WTC11 (cell line): ENCODE measurements around the gene SEZ6L2. TPM values are rescaled to one million over a fixed set of nuclear protein-coding genes. Genes with fewer than 3 reads are reported as not detected.

Experiments
- ARID4B ChIP-seq: sonication (generic); formaldehyde crosslinking; IDR thresholded peaks from 2 replicates; pipeline ENCODE4 v1.8.0; 2023; ENCODE audit warnings: missing genetic modification reagents, mild to moderate bottlenecking, borderline replicate concordance
- ATF1 ChIP-seq: sonication (generic); formaldehyde crosslinking; IDR thresholded peaks from 2 replicates; pipeline ENCODE4 v1.8.1; 2023; ENCODE audit warnings: mild to moderate bottlenecking, moderate library complexity, missing genetic modification reagents
- CDX4 ChIP-seq: fragments of 250-450 bp; sonication (Bioruptor Pico); IDR thresholded peaks from 2 replicates; pipeline ENCODE4 v1.9.0; 2021; ENCODE audit warnings: moderate library complexity, mild to moderate bottlenecking, inconsistent platforms, borderline replicate concordance
- E2F1 ChIP-seq: sonication (generic); formaldehyde crosslinking; IDR thresholded peaks from 2 replicates; pipeline ENCODE4 v1.8.0; 2022; ENCODE audit warnings: mild to moderate bottlenecking, missing genetic modification reagents
- ESRRA ChIP-seq: sonication (generic); formaldehyde crosslinking; IDR thresholded peaks from 2 replicates; pipeline ENCODE4 v1.8.1; 2022; ENCODE audit warnings: mild to moderate bottlenecking, missing genetic modification reagents, borderline replicate concordance
- ETV6 ChIP-seq: sonication (generic); formaldehyde crosslinking; IDR thresholded peaks from 2 replicates; pipeline ENCODE4 v1.8.1; 2022; ENCODE audit warnings: mild to moderate bottlenecking, missing genetic modification reagents
- HMGXB4 ChIP-seq: sonication (generic); formaldehyde crosslinking; IDR thresholded peaks from 2 replicates; pipeline ENCODE4 v1.8.1; 2023; ENCODE audit warnings: mild to moderate bottlenecking, moderate library complexity, missing genetic modification reagents
- IRF1 ChIP-seq: sonication (generic); formaldehyde crosslinking; IDR thresholded peaks from 2 replicates; pipeline ENCODE4 v1.8.0; 2023; ENCODE audit warnings: missing genetic modification reagents
- JUN ChIP-seq: sonication (generic); formaldehyde crosslinking; IDR thresholded peaks from 2 replicates; pipeline ENCODE4 v1.8.0; 2023; ENCODE audit warnings: mild to moderate bottlenecking, missing genetic modification reagents
- MAX ChIP-seq: sonication (generic); formaldehyde crosslinking; IDR thresholded peaks from 2 replicates; pipeline ENCODE4 v1.8.0; 2022; ENCODE audit warnings: mild to moderate bottlenecking, missing genetic modification reagents
- MYBL2 ChIP-seq: sonication (generic); formaldehyde crosslinking; IDR thresholded peaks from 2 replicates; pipeline ENCODE4 v1.8.1; 2023; ENCODE audit warnings: mild to moderate bottlenecking, moderate library complexity, missing genetic modification reagents
- NFE2L1 ChIP-seq: sonication (generic); formaldehyde crosslinking; IDR thresholded peaks from 2 replicates; pipeline ENCODE4 v1.8.1; 2023; ENCODE audit warnings: missing genetic modification reagents
- NFYB ChIP-seq: sonication (generic); formaldehyde crosslinking; conservative IDR thresholded peaks from 2 replicates; pipeline ENCODE4 v1.8.0; 2022; ENCODE audit warnings: low read depth, missing genetic modification reagents
- NR2C2 ChIP-seq: sonication (generic); formaldehyde crosslinking; IDR thresholded peaks from 2 replicates; pipeline ENCODE4 v1.8.0; 2022; ENCODE audit warnings: mild to moderate bottlenecking, missing genetic modification reagents
- PREB ChIP-seq: sonication (generic); formaldehyde crosslinking; IDR thresholded peaks from 2 replicates; pipeline ENCODE4 v1.8.1; 2022; ENCODE audit warnings: mild to moderate bottlenecking, missing genetic modification reagents, moderate library complexity, borderline replicate concordance
- RELA ChIP-seq: sonication (generic); formaldehyde crosslinking; IDR thresholded peaks from 2 replicates; pipeline ENCODE4 v1.8.1; 2022; ENCODE audit warnings: missing genetic modification reagents, mild to moderate bottlenecking, borderline replicate concordance
- SP1 ChIP-seq: sonication (generic); formaldehyde crosslinking; conservative IDR thresholded peaks from 2 replicates; pipeline ENCODE4 v1.8.1; 2022; ENCODE audit warnings: missing genetic modification reagents
- TP53 ChIP-seq: sonication (generic); formaldehyde crosslinking; IDR thresholded peaks from 2 replicates; pipeline ENCODE4 v1.8.1; 2023; ENCODE audit warnings: mild to moderate bottlenecking, missing genetic modification reagents
- ZBTB43 ChIP-seq: sonication (generic); formaldehyde crosslinking; IDR thresholded peaks from 2 replicates; pipeline ENCODE4 v1.8.1; 2023; ENCODE audit warnings: mild to moderate bottlenecking, missing genetic modification reagents
- ZNF121 ChIP-seq: sonication (generic); formaldehyde crosslinking; IDR thresholded peaks from 2 replicates; pipeline ENCODE4 v1.8.0; 2023; ENCODE audit warnings: missing genetic modification reagents
- ZNF263 ChIP-seq: sonication (generic); formaldehyde crosslinking; IDR thresholded peaks from 2 replicates; pipeline ENCODE4 v1.8.1; 2022; ENCODE audit warnings: low read depth, mild to moderate bottlenecking, moderate library complexity, missing genetic modification reagents
- ZNF281 ChIP-seq: sonication (generic); formaldehyde crosslinking; IDR thresholded peaks from 2 replicates; pipeline ENCODE4 v1.8.0; 2023; ENCODE audit warnings: mild to moderate bottlenecking, missing genetic modification reagents
- total RNA-seq: library from RNA; stranded (reverse); gene quantifications from 3 replicates; pipeline ENCODE4 v1.2.3, GENCODE V29; 2021

Gene SEZ6L2
- total RNA-seq, 1 experiment from 2014 or later, result 58.2 TPM

- TF ChIP-seq MAX (CRISPR knock-in tag) (peak; percentile 85), ATF1 (CRISPR knock-in tag) (0 out of 2 replicates have a peak, but pooled peaks have one; percentile 31), SP1 (CRISPR knock-in tag) (peak; percentile 88), PREB (CRISPR knock-in tag) (no peak), IRF1 (CRISPR knock-in tag) (peak; percentile 65; the same call in 1 of the 2 replicates), NR2C2 (no peak), E2F1 (CRISPR knock-in tag) (0 out of 2 replicates have a peak, but pooled peaks have one; percentile 51), ARID4B (CRISPR knock-in tag) (peak; percentile 90; the same call in 1 of the 2 replicates), ZBTB43 (CRISPR knock-in tag) (peak; percentile 58; the same call in 1 of the 2 replicates), CDX4 (CRISPR knock-in tag) (no peak), MYBL2 (no peak), JUN (CRISPR knock-in tag) (no peak), ZNF263 (CRISPR knock-in tag) (no peak; the same call in 1 of the 2 replicates), ZNF281 (CRISPR knock-in tag) (no peak; the same call in none of the 2 replicates), ETV6 (peak; percentile 82), ZNF121 (0 out of 2 replicates have a peak, but pooled peaks have one; percentile 7), TP53 (CRISPR knock-in tag) (peak; percentile 77), ESRRA (CRISPR knock-in tag) (no peak), NFE2L1 (CRISPR knock-in tag) (no peak), RELA (CRISPR knock-in tag) (no peak), HMGXB4 (CRISPR knock-in tag) (peak; percentile 49; the same call in 1 of the 2 replicates), NFYB (CRISPR knock-in tag) (no peak)
- TF ChIP-seq, all 79 proteins: peak for 16
Measured at GRCh38 chr16:29925781-29926710, 26.7 kb upstream of the SEZ6L2 start, which contains the start of gene KCTD13 (continued).
